BJ (cell line): ENCODE measurements around the gene NAMPT. TPM values are rescaled to one million over a fixed set of nuclear protein-coding genes. Genes with fewer than 3 reads are reported as not detected.

Source experiments
- CTCF ChIA-PET: fragments of 350-600 bp; formaldehyde crosslinking; extraction: SDS; loops from one replicate; lab custom pipeline; 2021; ENCODE audit warnings: antibody characterized with exemption, inconsistent platforms; lab: Yijun Ruan, JAX
- POLR2A ChIA-PET: fragments of 300-600 bp; sonication (Branson Sonifier 250); formaldehyde crosslinking; extraction: SDS; loops from one replicate; lab custom pipeline; 2021; ENCODE audit warnings: antibody characterized with exemption; lab: Charles Lee
- DNase-seq: peaks from one replicate; pipeline ENCODE4 v3.0.0-alpha.2; 2011; ENCODE audit warnings: low read depth
- H3K27me3 ChIP-seq: 2 replicates; pipeline ENCODE4 v1.6.0; 2011; ENCODE audit warnings: low read length; ENCODE audit not compliant: control insufficient read depth, insufficient read depth
- H3K36me3 ChIP-seq: 2 replicates; pipeline ENCODE4 v1.5.1; 2011; ENCODE audit warnings: low read length; ENCODE audit not compliant: control insufficient read depth, insufficient read depth
- H3K4me3 ChIP-seq: 2 replicates; pipeline ENCODE4 v1.5.1; 2011; ENCODE audit warnings: low read depth, mild to moderate bottlenecking, control low read depth, low read length
- CTCF ChIP-seq: IDR thresholded peaks from 2 replicates; pipeline ENCODE4 v1.5.1; 2011; ENCODE audit warnings: low read depth, mild to moderate bottlenecking, control low read depth, inconsistent platforms, low read length, moderate library complexity; ENCODE audit not compliant: insufficient read depth
- polyA plus RNA-seq: library from polyadenylated mRNA; depleted of rRNA; stranded (reverse); fragments of >200 nt; gene quantifications from 2 replicates; pipeline ENCODE4 v1.2.3, GENCODE V29; 2011

Gene NAMPT
- polyA plus RNA-seq, 1 experiment, result 29.9 TPM

- no peak for TF ChIP-seq CTCF
- Histone ChIP-seq H3K4me3 (no peak overlapping the region), H3K27me3 (no peaks in the 10 kb centered on the region; the same call in none of the 2 replicates), H3K36me3 (no peaks in the 10 kb centered on the region)
- ChIA-PET CTCF (interaction anchor here (0.6 to 1.3 kb wide), 2 partner anchors 10 to 98 kb away, joined by 3 to 4 read pairs; partner anchors contain the start of gene NAMPT), POLR2A (no interaction called here)
- no peak for DNase-seq
Observed at GRCh38 chr7:106294334-106294733, 9.6 kb upstream of the NAMPT start.

DNA sequence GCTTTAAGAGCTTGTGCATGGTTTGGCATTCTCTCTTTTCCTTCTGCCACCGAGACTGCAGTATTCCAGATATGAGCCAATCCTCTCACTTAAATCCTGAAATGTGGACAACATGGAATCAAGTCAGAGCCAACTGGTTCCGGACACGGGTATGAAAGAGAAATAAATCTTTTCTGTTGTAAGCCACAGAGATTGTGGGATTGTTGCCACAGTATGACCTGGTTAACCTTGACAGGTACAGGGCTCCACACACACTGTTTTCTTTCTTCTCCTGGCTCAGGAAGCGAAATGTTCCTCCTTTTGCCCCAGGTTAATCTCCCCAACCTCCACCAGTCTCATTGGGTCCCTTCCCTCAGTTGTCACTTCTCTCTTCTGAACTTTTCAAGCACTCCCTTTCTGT, 6.5 kb upstream of the NAMPT start:
- TF ChIP-seq CTCF, result no peak
- DNase-seq, result no peak
- H3K4me3 ChIP-seq, result no peak overlapping the region
- H3K36me3 ChIP-seq, result no peaks in the 10 kb centered on the region
- ChIA-PET POLR2A (no interaction called here), CTCF (no interaction called here)
- no peaks in the 10 kb centered on the region; the same call in 1 of the 2 replicates for H3K27me3 ChIP-seq

GRCh38 chr7:106290319-106290718, 5.5 kb upstream of the NAMPT start:
- TF ChIP-seq CTCF, result no peak
- no peaks in the 10 kb centered on the region for H3K27me3 ChIP-seq
- CTCF ChIA-PET, result interaction anchor here (0.9 to 1.0 kb wide), 2 partner anchors 42 to 171 kb away, joined by 3 to 4 read pairs; no protein-coding TSS in a partner anchor
- no peak for DNase-seq
- POLR2A ChIA-PET, result no interaction called here
- H3K36me3 ChIP-seq, result no peaks in the 10 kb centered on the region
- no peak overlapping the region for H3K4me3 ChIP-seq

DNA sequence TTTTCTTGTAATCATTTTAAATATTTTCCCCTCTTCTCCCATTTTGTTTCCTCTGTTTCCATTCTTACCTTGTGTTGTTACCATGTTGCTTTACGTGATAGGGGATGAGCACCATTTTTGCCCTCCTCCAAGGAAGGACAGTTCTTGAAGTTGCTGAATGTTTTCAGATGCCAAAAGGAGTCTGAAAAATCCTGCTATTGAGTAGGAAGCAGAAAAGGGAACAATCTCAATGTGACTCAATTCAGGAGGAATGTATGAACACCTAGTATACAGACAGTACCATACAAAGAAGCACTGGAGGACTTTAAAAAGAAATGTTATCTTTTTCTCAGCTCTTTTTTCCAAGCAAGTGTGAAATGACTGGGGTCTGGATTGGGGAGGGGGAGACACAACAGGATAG, 5.1 kb upstream of the NAMPT start:
- no peak for DNase-seq
- POLR2A ChIA-PET, result no interaction called here
- Histone ChIP-seq H3K36me3 (no peaks in the 10 kb centered on the region), H3K27me3 (no peaks in the 10 kb centered on the region), H3K4me3 (no peak overlapping the region)
- TF ChIP-seq CTCF, result no peak
- CTCF ChIA-PET, result interaction anchor here (0.9 to 1.0 kb wide), 2 partner anchors 42 to 172 kb away, joined by 3 to 4 read pairs; no protein-coding TSS in a partner anchor

GRCh38 chr7:106288263-106288662, 3.5 kb upstream of the NAMPT start:
- CTCF ChIA-PET, result no interaction called here

More at GRCh38 chr7:106288263-106288662, 3.5 kb upstream of the NAMPT start:
- H3K36me3 ChIP-seq, result no peaks in the 10 kb centered on the region
- no peaks in the 10 kb centered on the region for H3K27me3 ChIP-seq
- no peak for DNase-seq
- TF ChIP-seq CTCF, result no peak
- POLR2A ChIA-PET, result no interaction called here
- H3K4me3 ChIP-seq, result no peak overlapping the region
